Measurements from ENCODE around the gene LYAR. TPM values are rescaled to one million over a fixed set of nuclear protein-coding genes. Genes with fewer than 3 reads are reported as not detected.

Gene LYAR
- total and polyA plus RNA-seq, 2 of the 13 experiments (the other 11 are each of a cell fraction or from before 2014, with no cell fraction given), result 7.8 to 94.2 TPM

GRCh38 chr4:4228356-4228668 is 61.6 kb downstream of the LYAR start:
- H3K9me3 ChIP-seq (ENCODE audit: low read length), result peaks cover 4% of the 10 kb centered on the region; the same call in 1 of the 2 replicates
- CTCF ChIA-PET (ENCODE audit: low intra/inter-chr PET ratio, low total read pairs), result no interaction called here
- no peak overlapping the region for H3K4me2 ChIP-seq (ENCODE audit: low read depth, low read length)
- intact Hi-C loops (cut with micrococcal nuclease; ENCODE audit: unreplicated experiment), result no loop called here
- FAIRE-seq (no peak), ATAC-seq (no peak), DNase-seq (ENCODE audit: low spot score) (no peak)
- no peaks in the 10 kb centered on the region for H3K4me1 ChIP-seq (ENCODE audit: insufficient read depth, low read length)
- no peak for TF ChIP-seq KDM4B (CRISPR knock-in tag; IDR thresholded peaks at IDR 0.05)
- TF ChIP-seq JUN (CRISPR knock-in tag; IDR thresholded peaks at IDR 0.05), result no peak
- in situ Hi-C loops (cut with HindIII; ENCODE audit: extremely low pct_ligation_motif_present, low pct_unique_long_range_greater_than_20kb), result no loop called here
- H3K79me2 ChIP-seq (ENCODE audit: insufficient read depth, low read length), result no peaks in the 10 kb centered on the region
- H3K36me3 ChIP-seq (replicated peaks in 1 of 2; ENCODE audit: control insufficient read depth in 1 of 2, insufficient read depth in 2 of 2, low read length in 2 of 2), result no peaks in the 10 kb centered on the region
- POLR2A ChIA-PET, result no interaction called here
- no peak overlapping the region for H3K9ac ChIP-seq (ENCODE audit: insufficient read depth, low read depth, low read length)
- peaks cover 8 to 32% of the 10 kb centered on the region in 2 experiments; a peak in 4 of 5 replicates for H3K27me3 ChIP-seq (ENCODE audit: control insufficient read depth in 1 of 2, insufficient read depth in 2 of 2, low read length in 2 of 2)
- no peak overlapping the region for H3K27ac ChIP-seq (ENCODE audit: extremely low read length, insufficient read depth, low read length)
- 10% methylated on average over 1 of the region's 1 CpG for WGBS (ENCODE audit: low lambda C conversion rate)
- no peak overlapping the region for H2AFZ ChIP-seq (ENCODE audit: low read length)
- no peak overlapping the region for H3K4me3 ChIP-seq (replicated peaks in 1 of 3; ENCODE audit: insufficient read depth in 1 of 3, low read depth in 2 of 3, low read length in 3 of 3)
- no peaks in the 10 kb centered on the region for H4K20me1 ChIP-seq (ENCODE audit: insufficient read depth, low read length)
- BruUV-seq (replicated peaks), result no TSS peak

GRCh38 chr4:4227510-4228355 is 62.2 kb downstream of the LYAR start:
- no peak for DNase-seq (ENCODE audit: low spot score)
- in situ Hi-C loops (cut with HindIII; ENCODE audit: extremely low pct_ligation_motif_present, low pct_unique_long_range_greater_than_20kb) (no loop called here), intact Hi-C loops (cut with micrococcal nuclease; ENCODE audit: unreplicated experiment) (no loop called here)
- no peak overlapping the region for H2AFZ ChIP-seq (ENCODE audit: low read length)
- peaks cover 8 to 32% of the 10 kb centered on the region in 2 experiments; a peak in 4 of 5 replicates for H3K27me3 ChIP-seq (ENCODE audit: control insufficient read depth in 1 of 2, insufficient read depth in 2 of 2, low read length in 2 of 2)
- no peak overlapping the region for H3K27ac ChIP-seq (ENCODE audit: extremely low read length, insufficient read depth, low read length)
- no peaks in the 10 kb centered on the region for H3K9me3 ChIP-seq (ENCODE audit: low read length)
- BruUV-seq (replicated peaks), result no TSS peak
- H3K9ac ChIP-seq (ENCODE audit: insufficient read depth, low read depth, low read length), result no peak overlapping the region
- peak overlapping the region in 1 of 3 experiments; percentile 12; a peak in 1 of 6 replicates for H3K4me3 ChIP-seq (replicated peaks in 1 of 3; ENCODE audit: insufficient read depth in 1 of 3, low read depth in 2 of 3, low read length in 3 of 3)
- H4K20me1 ChIP-seq (ENCODE audit: insufficient read depth, low read length), result no peaks in the 10 kb centered on the region
- CTCF ChIA-PET (ENCODE audit: low intra/inter-chr PET ratio, low total read pairs), result no interaction called here
- H3K79me2 ChIP-seq (ENCODE audit: insufficient read depth, low read length), result no peaks in the 10 kb centered on the region
- no peak for FAIRE-seq
- H3K4me2 ChIP-seq (ENCODE audit: low read depth, low read length), result peak overlapping the region; percentile 24
- WGBS (ENCODE audit: low lambda C conversion rate), result 35% methylated on average over 20 of the region's 51 CpGs
- no peaks in the 10 kb centered on the region for H3K4me1 ChIP-seq (ENCODE audit: insufficient read depth, low read length)
- no peaks in the 10 kb centered on the region for H3K36me3 ChIP-seq (replicated peaks in 1 of 2; ENCODE audit: control insufficient read depth in 1 of 2, insufficient read depth in 2 of 2, low read length in 2 of 2)
- POLR2A ChIA-PET, result no interaction called here
- no peak for ATAC-seq
- TF ChIP-seq ZNF281 (CRISPR knock-in tag; IDR thresholded peaks at IDR 0.05; ENCODE audit: borderline replicate concordance) (no peak), MED8 (CRISPR knock-in tag; IDR thresholded peaks at IDR 0.05; ENCODE audit: insufficient replicate concordance) (no peak), SRY (CRISPR knock-in tag; IDR thresholded peaks at IDR 0.05) (no peak), EZH2 (conservative IDR thresholded peaks at IDR 0.05; ENCODE audit: low read depth, low read length) (peak; percentile 64; the same call in 1 of the 2 replicates)
- TF ChIP-seq, protein P1, sequence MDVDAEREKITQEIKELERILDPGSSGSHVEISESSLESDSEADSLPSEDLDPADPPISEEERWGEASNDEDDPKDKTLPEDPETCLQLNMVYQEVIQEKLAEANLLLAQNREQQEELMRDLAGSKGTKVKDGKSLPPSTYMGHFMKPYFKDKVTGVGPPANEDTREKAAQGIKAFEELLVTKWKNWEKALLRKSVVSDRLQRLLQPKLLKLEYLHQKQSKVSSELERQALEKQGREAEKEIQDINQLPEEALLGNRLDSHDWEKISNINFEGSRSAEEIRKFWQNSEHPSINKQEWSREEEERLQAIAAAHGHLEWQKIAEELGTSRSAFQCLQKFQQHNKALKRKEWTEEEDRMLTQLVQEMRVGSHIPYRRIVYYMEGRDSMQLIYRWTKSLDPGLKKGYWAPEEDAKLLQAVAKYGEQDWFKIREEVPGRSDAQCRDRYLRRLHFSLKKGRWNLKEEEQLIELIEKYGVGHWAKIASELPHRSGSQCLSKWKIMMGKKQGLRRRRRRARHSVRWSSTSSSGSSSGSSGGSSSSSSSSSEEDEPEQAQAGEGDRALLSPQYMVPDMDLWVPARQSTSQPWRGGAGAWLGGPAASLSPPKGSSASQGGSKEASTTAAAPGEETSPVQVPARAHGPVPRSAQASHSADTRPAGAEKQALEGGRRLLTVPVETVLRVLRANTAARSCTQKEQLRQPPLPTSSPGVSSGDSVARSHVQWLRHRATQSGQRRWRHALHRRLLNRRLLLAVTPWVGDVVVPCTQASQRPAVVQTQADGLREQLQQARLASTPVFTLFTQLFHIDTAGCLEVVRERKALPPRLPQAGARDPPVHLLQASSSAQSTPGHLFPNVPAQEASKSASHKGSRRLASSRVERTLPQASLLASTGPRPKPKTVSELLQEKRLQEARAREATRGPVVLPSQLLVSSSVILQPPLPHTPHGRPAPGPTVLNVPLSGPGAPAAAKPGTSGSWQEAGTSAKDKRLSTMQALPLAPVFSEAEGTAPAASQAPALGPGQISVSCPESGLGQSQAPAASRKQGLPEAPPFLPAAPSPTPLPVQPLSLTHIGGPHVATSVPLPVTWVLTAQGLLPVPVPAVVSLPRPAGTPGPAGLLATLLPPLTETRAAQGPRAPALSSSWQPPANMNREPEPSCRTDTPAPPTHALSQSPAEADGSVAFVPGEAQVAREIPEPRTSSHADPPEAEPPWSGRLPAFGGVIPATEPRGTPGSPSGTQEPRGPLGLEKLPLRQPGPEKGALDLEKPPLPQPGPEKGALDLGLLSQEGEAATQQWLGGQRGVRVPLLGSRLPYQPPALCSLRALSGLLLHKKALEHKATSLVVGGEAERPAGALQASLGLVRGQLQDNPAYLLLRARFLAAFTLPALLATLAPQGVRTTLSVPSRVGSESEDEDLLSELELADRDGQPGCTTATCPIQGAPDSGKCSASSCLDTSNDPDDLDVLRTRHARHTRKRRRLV (CRISPR knock-in tag; IDR thresholded peaks at IDR 0.05), result no peak

Measured in HepG2 (cell line).